Neural cell (in vitro differentiated cells): ENCODE measurements around the gene ITGA1. TPM values are rescaled to one million over a fixed set of nuclear protein-coding genes. Genes with fewer than 3 reads are reported as not detected.

Experiments
- H2AFZ ChIP-seq: fragments of 200-600, 300-800 bp; sonication (generic), shearing (Covaris generic); 2 replicates; pipeline ENCODE4 v1.6.0; 2014; ENCODE audit warnings: low read depth, mild to moderate bottlenecking, antibody characterized with exemption, low read length, moderate library complexity
- H3F3A ChIP-seq: fragments of 200-600 bp; shearing (Covaris generic); 2 replicates; pipeline ENCODE4 v1.6.1; 2016; ENCODE audit warnings: mild to moderate bottlenecking, moderate library complexity, mixed read lengths, antibody characterized with exemption, low read length; ENCODE audit not compliant: insufficient read depth, poor library complexity, severe bottlenecking
- H3K27ac ChIP-seq: fragments of 200-600, 300-800 bp; sonication (generic), shearing (Covaris generic); 2 replicates; pipeline ENCODE4 v1.5.1; 2014; ENCODE audit warnings: mild to moderate bottlenecking, low read length, moderate library complexity
- H3K27me3 ChIP-seq: fragments of 300-800, 200-600 bp; sonication (generic), shearing (Covaris generic); 2 replicates; pipeline ENCODE4 v1.6.0; 2014; ENCODE audit warnings: mild to moderate bottlenecking, low read depth, low read length, moderate library complexity; ENCODE audit not compliant: insufficient read depth
- H3K36me3 ChIP-seq: fragments of 300-800, 200-600 bp; sonication (generic), shearing (Covaris generic); 2 replicates; pipeline ENCODE4 v1.5.1; 2014; ENCODE audit warnings: mild to moderate bottlenecking, antibody characterized with exemption, low read length, moderate library complexity; ENCODE audit not compliant: insufficient read depth
- H3K4me2 ChIP-seq: fragments of 300-800, 200-600 bp; sonication (generic), shearing (Covaris generic); 2 replicates; pipeline ENCODE4 v1.6.0; 2014; ENCODE audit warnings: mild to moderate bottlenecking, low read length
- H3K4me3 ChIP-seq: fragments of 300-800, 200-600 bp; sonication (generic), shearing (Covaris generic); 2 replicates; pipeline ENCODE4 v1.5.1; 2014; ENCODE audit warnings: mild to moderate bottlenecking, low read length, moderate library complexity
- H3K79me2 ChIP-seq: fragments of 200-600 bp; shearing (Covaris generic); replicated peaks from 2 replicates; pipeline ENCODE4 v1.6.0; 2014; ENCODE audit warnings: mild to moderate bottlenecking, low read length, moderate library complexity; ENCODE audit not compliant: insufficient read depth
- H3K9ac ChIP-seq: fragments of 300-800, 200-600 bp; sonication (generic), shearing (Covaris generic); 2 replicates; pipeline ENCODE4 v1.6.1; 2016; ENCODE audit warnings: mild to moderate bottlenecking, low read length, mixed read lengths
- H3K9me2 ChIP-seq: fragments of 200-600 bp; shearing (Covaris generic); 2 replicates; pipeline ENCODE4 v1.6.1; 2016; ENCODE audit warnings: mild to moderate bottlenecking, low read length, mixed read lengths; ENCODE audit not compliant: insufficient read depth
- H3K9me3 ChIP-seq: fragments of 200-600, 300-800 bp; sonication (generic), shearing (Covaris generic); 2 replicates; pipeline ENCODE4 v1.6.1; 2016; ENCODE audit warnings: mild to moderate bottlenecking, mixed run types, low read length, moderate library complexity, mixed read lengths
- H4K20me1 ChIP-seq: fragments of 200-600 bp; shearing (Covaris generic); 2 replicates; pipeline ENCODE4 v1.6.1; 2016; ENCODE audit warnings: mild to moderate bottlenecking, mixed run types; ENCODE audit not compliant: insufficient read depth
- EP300 ChIP-seq: fragments of 450-650 bp; conservative IDR thresholded peaks from 2 replicates; pipeline ENCODE4 v1.6.1; 2014; ENCODE audit warnings: antibody characterized with exemption, mild to moderate bottlenecking, moderate library complexity; ENCODE audit not compliant: poor library complexity, severe bottlenecking
- EZH2 ChIP-seq: fragments of 200-600, 300-800 bp; shearing (Covaris generic), sonication (generic); IDR thresholded peaks from 2 replicates; pipeline ENCODE4 v1.6.1; 2014; ENCODE audit warnings: antibody characterized with exemption, low read length, borderline replicate concordance, mild to moderate bottlenecking; ENCODE audit not compliant: insufficient read depth, poor library complexity, severe bottlenecking
- MXI1 ChIP-seq: fragments of 450-650 bp; conservative IDR thresholded peaks from 2 replicates; pipeline ENCODE4 v1.6.1; 2014; ENCODE audit warnings: antibody characterized with exemption, mild to moderate bottlenecking; ENCODE audit not compliant: poor library complexity, severe bottlenecking
- POLR2AphosphoS5 ChIP-seq: IDR thresholded peaks from 2 replicates; pipeline ENCODE4 v1.6.1; 2012
- RAD21 ChIP-seq: fragments of 450-650 bp; conservative IDR thresholded peaks from 2 replicates; pipeline ENCODE4 v1.6.1; 2014; ENCODE audit warnings: antibody characterized with exemption, mild to moderate bottlenecking, moderate library complexity
- SMC3 ChIP-seq: fragments of 450-650 bp; conservative IDR thresholded peaks from 2 replicates; pipeline ENCODE4 v1.6.1; 2014; ENCODE audit warnings: antibody characterized with exemption, mild to moderate bottlenecking, moderate library complexity; ENCODE audit not compliant: poor library complexity
- TAF1 ChIP-seq: IDR thresholded peaks from 2 replicates; pipeline ENCODE4 v1.6.1; 2012; ENCODE audit warnings: low read depth
- polyA plus RNA-seq: library from polyadenylated mRNA; depleted of rRNA; stranded (reverse); fragments of >200 nt; gene quantifications from 2 replicates; pipeline ENCODE4 v1.2.3, GENCODE V29; 2014
- TF ChIP-seq, protein P1 (sequence below): IDR thresholded peaks from 2 replicates; pipeline ENCODE4 v1.6.1; 2012; ENCODE audit warnings: borderline replicate concordance
- TF ChIP-seq, protein P2 (sequence below): fragments of 450-650 bp; IDR thresholded peaks from 2 replicates; pipeline ENCODE4 v1.5.1; 2014; ENCODE audit warnings: antibody characterized with exemption, mild to moderate bottlenecking, moderate library complexity; ENCODE audit not compliant: poor library complexity, severe bottlenecking

ITGA1 gene
- polyA plus RNA-seq, 1 donor from 2014 or later: 0.15 TPM

DNA sequence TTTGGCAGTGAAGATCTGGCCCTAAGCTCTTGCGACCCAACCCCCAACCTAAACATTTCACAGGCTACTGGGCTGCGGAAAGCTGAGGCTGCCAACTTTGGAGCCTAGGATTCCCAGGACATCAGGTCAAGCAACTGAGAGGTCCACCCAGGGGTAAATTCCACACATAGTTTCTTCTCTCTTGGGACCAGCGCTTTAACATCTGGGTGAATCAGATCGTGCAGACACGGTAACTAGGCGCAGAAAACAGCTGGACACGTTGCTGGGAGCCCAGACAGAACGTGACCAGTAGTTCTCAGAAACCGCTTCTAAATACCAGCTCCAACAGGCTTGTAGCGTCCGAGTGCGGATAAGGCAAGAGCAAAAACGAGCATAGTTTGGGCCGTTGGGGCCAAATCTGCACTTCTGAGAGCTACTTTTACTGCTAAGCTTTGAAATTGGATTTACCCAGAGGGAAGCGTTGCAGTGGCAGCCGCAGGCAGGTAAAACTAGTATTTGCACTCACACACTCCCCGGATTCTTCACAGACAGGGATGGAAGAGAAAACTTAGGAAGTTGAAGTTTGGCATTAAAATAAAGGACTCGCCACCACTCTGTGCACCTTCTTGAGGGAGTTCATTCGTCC lies 11.8 kb downstream of the ITGA1 start:
- Histone ChIP-seq H3K27me3 (no peaks in the 10 kb centered on the region), H3K4me3 (peak overlapping the region; percentile 88), H3K9me2 (no peaks in the 10 kb centered on the region), H3K9me3 (no peaks in the 10 kb centered on the region), H3K79me2 (peaks cover 29% of the 10 kb centered on the region), H3K36me3 (peaks cover 4% of the 10 kb centered on the region), H3K9ac (peak overlapping the region; percentile 79), H4K20me1 (no peaks in the 10 kb centered on the region), H2AFZ (peak overlapping the region; percentile 57), H3K4me2 (peak overlapping the region; percentile 86), H3K27ac (no peak overlapping the region), H3F3A (no peaks in the 10 kb centered on the region)
- TF ChIP-seq, protein P1, sequence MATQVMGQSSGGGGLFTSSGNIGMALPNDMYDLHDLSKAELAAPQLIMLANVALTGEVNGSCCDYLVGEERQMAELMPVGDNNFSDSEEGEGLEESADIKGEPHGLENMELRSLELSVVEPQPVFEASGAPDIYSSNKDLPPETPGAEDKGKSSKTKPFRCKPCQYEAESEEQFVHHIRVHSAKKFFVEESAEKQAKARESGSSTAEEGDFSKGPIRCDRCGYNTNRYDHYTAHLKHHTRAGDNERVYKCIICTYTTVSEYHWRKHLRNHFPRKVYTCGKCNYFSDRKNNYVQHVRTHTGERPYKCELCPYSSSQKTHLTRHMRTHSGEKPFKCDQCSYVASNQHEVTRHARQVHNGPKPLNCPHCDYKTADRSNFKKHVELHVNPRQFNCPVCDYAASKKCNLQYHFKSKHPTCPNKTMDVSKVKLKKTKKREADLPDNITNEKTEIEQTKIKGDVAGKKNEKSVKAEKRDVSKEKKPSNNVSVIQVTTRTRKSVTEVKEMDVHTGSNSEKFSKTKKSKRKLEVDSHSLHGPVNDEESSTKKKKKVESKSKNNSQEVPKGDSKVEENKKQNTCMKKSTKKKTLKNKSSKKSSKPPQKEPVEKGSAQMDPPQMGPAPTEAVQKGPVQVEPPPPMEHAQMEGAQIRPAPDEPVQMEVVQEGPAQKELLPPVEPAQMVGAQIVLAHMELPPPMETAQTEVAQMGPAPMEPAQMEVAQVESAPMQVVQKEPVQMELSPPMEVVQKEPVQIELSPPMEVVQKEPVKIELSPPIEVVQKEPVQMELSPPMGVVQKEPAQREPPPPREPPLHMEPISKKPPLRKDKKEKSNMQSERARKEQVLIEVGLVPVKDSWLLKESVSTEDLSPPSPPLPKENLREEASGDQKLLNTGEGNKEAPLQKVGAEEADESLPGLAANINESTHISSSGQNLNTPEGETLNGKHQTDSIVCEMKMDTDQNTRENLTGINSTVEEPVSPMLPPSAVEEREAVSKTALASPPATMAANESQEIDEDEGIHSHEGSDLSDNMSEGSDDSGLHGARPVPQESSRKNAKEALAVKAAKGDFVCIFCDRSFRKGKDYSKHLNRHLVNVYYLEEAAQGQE: no peak
- TF ChIP-seq RAD21 (no peak), POLR2AphosphoS5 (no peak), TAF1 (no peak), EZH2 (no peak), SMC3 (no peak), EP300 (no peak), MXI1 (no peak)
- TF ChIP-seq, protein P2, sequence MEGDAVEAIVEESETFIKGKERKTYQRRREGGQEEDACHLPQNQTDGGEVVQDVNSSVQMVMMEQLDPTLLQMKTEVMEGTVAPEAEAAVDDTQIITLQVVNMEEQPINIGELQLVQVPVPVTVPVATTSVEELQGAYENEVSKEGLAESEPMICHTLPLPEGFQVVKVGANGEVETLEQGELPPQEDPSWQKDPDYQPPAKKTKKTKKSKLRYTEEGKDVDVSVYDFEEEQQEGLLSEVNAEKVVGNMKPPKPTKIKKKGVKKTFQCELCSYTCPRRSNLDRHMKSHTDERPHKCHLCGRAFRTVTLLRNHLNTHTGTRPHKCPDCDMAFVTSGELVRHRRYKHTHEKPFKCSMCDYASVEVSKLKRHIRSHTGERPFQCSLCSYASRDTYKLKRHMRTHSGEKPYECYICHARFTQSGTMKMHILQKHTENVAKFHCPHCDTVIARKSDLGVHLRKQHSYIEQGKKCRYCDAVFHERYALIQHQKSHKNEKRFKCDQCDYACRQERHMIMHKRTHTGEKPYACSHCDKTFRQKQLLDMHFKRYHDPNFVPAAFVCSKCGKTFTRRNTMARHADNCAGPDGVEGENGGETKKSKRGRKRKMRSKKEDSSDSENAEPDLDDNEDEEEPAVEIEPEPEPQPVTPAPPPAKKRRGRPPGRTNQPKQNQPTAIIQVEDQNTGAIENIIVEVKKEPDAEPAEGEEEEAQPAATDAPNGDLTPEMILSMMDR: no peak

DNA sequence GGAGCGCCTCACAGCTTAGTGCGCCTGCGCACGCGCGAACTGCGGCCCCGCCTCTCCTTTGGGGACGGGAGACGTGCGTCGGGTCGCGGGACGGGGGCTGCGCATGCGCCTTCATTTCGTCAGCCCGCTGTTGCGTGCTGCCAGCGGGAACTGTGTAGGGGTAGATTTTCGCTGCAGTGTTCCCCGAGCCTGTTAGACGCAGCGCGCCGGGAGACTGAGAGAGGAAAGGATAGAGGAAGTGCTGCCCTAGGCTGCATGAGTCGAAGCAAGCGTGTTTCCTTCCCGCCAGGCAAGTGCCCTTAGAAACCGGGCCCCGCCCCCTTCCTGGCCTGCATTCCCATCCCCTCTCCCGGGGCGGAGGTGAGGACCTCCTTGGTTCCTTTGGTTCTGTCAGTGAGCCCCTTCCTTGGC lies 12.3 kb downstream of the ITGA1 start:
- Histone ChIP-seq H3K4me2 (peak overlapping the region; percentile 86), H3K36me3 (peaks cover 4% of the 10 kb centered on the region), H4K20me1 (no peaks in the 10 kb centered on the region), H3K9me2 (no peaks in the 10 kb centered on the region), H3K9me3 (no peaks in the 10 kb centered on the region), H2AFZ (peak overlapping the region; percentile 76), H3K27ac (peak overlapping the region; percentile 89), H3K27me3 (no peaks in the 10 kb centered on the region), H3K9ac (peak overlapping the region; percentile 79), H3K4me3 (peak overlapping the region; percentile 88), H3K79me2 (peaks cover 29% of the 10 kb centered on the region), H3F3A (no peaks in the 10 kb centered on the region)
- TF ChIP-seq MXI1: peak; percentile 95
- TF ChIP-seq EZH2: no peak
- TF ChIP-seq TAF1: peak; percentile 84
- peak; percentile 87 for TF ChIP-seq POLR2AphosphoS5
- TF ChIP-seq, protein P2: no peak
- no peak for TF ChIP-seq RAD21
- TF ChIP-seq SMC3: peak; percentile 3
- TF ChIP-seq, protein P1: peak; percentile 72
- no peak for TF ChIP-seq EP300
